ENCODE measurements around the gene PIK3R6. TPM values are rescaled to one million over a fixed set of nuclear protein-coding genes. Genes with fewer than 3 reads are reported as not detected.

PIK3R6 gene
- total RNA-seq, 4 donors from 2014 or later: 0.59 to 4.8 (median 1.7) TPM

DNA sequence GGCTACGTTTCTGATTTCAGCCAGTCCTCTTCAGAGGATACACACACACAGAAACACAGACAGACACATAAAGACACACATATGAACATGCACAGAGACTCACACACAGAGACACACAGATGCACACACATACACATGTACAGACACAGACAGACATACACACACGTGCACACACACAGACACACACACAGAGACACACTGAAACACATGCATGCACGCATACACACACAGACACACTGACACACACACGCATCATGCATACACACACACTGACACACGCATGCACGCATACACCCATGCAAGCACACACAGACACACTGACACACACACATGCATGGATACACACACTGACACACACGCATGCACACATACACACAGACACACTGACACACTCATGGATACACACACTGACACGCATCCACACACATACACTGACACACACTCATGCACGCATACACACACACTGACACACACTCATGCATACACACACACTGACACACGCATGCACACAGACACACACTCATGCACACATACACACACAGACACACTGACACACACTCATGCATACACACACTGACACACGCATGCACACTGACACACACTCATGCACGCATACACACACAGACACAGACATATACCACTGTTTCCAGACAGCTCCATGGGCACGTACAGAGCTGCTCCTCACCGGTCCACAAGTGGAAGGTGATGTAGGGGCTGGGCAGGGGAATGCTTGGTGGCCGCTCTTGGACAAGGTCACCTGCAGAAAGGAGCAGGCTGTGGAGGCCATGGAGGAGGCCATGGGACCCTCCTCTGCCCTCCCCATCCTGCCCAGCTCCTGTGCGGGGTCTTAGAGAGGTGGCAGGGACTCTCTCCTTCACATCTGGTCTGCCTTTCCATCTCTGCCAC is 38.2 kb downstream of the PIK3R6 start:
- 92% methylated on average over 16 of the region's 16 CpGs for WGBS, 2 donors
- no peaks in the 10 kb centered on the region for H3K27me3 ChIP-seq
- H3K4me3 ChIP-seq: no peak overlapping the region
- no peak overlapping the region for H3K27ac ChIP-seq
- H3K9me3 ChIP-seq: peaks cover 0 to 4% (median 0%) of the 10 kb centered on the region in 4 donors
- H3K4me1 ChIP-seq: no peaks in the 10 kb centered on the region
- TF ChIP-seq POLR2A (IDR thresholded peaks at IDR 0.05) (no peak), EP300 (IDR thresholded peaks at IDR 0.05) (no peak)
- TF ChIP-seq, protein P1, sequence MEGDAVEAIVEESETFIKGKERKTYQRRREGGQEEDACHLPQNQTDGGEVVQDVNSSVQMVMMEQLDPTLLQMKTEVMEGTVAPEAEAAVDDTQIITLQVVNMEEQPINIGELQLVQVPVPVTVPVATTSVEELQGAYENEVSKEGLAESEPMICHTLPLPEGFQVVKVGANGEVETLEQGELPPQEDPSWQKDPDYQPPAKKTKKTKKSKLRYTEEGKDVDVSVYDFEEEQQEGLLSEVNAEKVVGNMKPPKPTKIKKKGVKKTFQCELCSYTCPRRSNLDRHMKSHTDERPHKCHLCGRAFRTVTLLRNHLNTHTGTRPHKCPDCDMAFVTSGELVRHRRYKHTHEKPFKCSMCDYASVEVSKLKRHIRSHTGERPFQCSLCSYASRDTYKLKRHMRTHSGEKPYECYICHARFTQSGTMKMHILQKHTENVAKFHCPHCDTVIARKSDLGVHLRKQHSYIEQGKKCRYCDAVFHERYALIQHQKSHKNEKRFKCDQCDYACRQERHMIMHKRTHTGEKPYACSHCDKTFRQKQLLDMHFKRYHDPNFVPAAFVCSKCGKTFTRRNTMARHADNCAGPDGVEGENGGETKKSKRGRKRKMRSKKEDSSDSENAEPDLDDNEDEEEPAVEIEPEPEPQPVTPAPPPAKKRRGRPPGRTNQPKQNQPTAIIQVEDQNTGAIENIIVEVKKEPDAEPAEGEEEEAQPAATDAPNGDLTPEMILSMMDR (IDR thresholded peaks at IDR 0.05): no peak
- H3K36me3 ChIP-seq: no peaks in the 10 kb centered on the region
- no peak for DNase-seq (ENCODE audit: low spot score in 2 of 2)

DNA sequence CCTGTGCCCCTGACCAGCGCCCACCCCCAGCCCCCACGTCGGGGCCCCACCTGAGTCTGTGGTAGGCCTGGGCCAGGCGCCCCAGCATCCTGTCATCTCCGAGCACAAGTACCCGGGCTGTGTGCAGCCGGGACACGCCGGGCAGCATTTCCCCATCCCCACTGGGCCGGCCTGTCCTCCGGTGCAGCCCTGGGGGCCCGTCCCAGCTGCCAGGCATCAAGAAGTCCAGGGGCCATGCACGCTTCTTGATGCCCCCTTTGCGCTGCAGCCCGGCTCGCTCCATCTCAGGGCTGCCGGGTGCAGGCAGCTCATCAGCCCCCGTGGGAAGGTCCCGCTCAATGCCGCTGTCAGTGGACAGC is 39.0 kb downstream of the PIK3R6 start:
- Histone ChIP-seq H3K27ac (no peak overlapping the region), H3K4me1 (no peaks in the 10 kb centered on the region), H3K36me3 (no peaks in the 10 kb centered on the region), H3K27me3 (no peaks in the 10 kb centered on the region), H3K9me3 (peaks cover 0 to 8% (median 0%) of the 10 kb centered on the region in 4 donors), H3K4me3 (no peak overlapping the region)
- DNase-seq (ENCODE audit: low spot score in 2 of 2): no peak
- WGBS, 2 donors: 83 to 88% methylated on average over 12 to 15 of the region's 20 CpGs
- TF ChIP-seq EP300 (IDR thresholded peaks at IDR 0.05) (no peak), POLR2A (IDR thresholded peaks at IDR 0.05) (no peak)
- TF ChIP-seq, protein P1 (IDR thresholded peaks at IDR 0.05): no peak

DNA sequence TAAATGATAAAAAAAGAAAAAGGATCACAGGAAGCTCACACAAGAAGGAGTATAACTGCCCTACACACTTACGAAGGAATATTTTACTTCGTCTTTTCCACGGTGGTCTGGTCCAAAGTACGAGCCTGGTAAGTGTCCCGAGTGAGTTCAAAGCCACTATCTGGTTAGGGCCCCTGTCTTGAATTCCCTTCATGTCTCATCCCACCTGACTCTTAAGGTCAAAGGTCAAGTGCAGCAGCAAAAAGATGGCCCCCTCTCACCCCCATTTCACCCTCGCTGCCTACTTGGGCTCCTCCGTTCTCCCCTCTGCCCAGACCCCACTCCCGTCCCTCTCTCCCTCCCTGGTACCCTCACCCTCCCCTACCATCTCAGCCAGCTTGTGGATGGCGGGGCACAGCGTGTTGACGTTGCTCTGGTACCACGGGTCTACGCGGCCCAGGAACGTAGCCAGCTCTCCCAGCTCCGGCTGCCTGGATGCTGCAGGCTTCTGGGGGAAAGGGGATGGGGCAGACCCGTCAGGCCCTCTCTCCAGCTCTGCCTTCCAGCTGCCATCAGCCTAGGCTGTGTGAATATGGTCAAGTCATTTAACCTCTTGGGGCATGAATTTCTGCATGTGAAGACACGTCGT is 40.6 kb downstream of the PIK3R6 start:
- 79% methylated on average over 19 of the region's 19 CpGs for WGBS, 2 donors
- no peaks in the 10 kb centered on the region for H3K36me3 ChIP-seq
- no peak for DNase-seq (ENCODE audit: low spot score in 2 of 2)
- H3K9me3 ChIP-seq: peaks cover 0 to 8% (median 0%) of the 10 kb centered on the region in 4 donors
- no peaks in the 10 kb centered on the region for H3K4me1 ChIP-seq
- TF ChIP-seq, protein P1 (IDR thresholded peaks at IDR 0.05): no peak
- TF ChIP-seq POLR2A (IDR thresholded peaks at IDR 0.05) (no peak), EP300 (IDR thresholded peaks at IDR 0.05) (no peak)
- no peak overlapping the region for H3K27ac ChIP-seq
- H3K27me3 ChIP-seq: no peaks in the 10 kb centered on the region
- no peak overlapping the region for H3K4me3 ChIP-seq

DNA sequence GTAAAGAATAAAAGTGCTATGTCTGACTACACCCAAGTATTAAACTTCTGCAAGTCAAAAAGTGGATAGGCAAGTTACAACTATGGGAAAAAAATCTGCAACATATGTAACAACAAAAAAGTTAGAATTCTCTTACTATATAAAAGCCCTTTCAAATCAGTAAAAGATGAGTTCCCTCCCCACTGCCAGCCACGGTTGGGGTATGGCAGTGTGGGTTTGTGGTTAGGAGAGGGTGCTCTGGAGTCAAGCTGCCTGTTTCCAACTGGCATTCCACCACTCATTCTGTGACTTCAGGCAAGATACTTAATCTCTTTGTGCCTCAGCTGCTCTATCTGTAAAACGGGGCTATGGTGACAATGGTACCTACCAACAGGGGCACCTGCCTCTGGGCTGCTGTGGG is 41.7 kb downstream of the PIK3R6 start:
- TF ChIP-seq POLR2A (IDR thresholded peaks at IDR 0.05) (no peak), EP300 (IDR thresholded peaks at IDR 0.05) (no peak)
- TF ChIP-seq, protein P1 (IDR thresholded peaks at IDR 0.05): no peak
- H3K4me1 ChIP-seq: no peaks in the 10 kb centered on the region
- H3K9me3 ChIP-seq: peaks cover 0 to 8% (median 0%) of the 10 kb centered on the region in 4 donors
- no peaks in the 10 kb centered on the region for H3K27me3 ChIP-seq
- no peak overlapping the region for H3K4me3 ChIP-seq
- 72 to 76% methylated on average over 2 of the region's 2 CpGs for WGBS, 2 donors
- no peaks in the 10 kb centered on the region for H3K36me3 ChIP-seq
- no peak overlapping the region for H3K27ac ChIP-seq
- no peak for DNase-seq (ENCODE audit: low spot score in 2 of 2)

DNA sequence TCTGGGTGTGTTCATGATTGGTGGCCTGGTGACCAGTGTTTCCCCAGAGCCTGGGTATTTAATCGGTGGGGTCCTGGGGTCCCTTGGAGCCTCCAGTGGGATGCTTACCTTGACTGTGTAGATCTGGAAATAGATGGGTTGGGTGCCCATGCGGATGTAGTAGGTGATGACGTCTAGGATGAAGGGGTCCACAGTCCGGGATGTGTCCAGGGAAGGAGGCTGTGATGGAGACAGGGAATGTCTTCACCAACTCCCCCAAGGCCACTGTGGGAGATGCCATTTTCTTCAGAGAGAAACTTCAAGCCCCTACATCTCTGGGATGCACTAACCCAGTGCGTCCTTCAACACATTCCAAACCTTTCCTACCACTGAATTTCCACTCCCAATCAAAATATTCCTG is 44.2 kb downstream of the PIK3R6 start:
- Histone ChIP-seq H3K27me3 (no peaks in the 10 kb centered on the region), H3K4me3 (no peak overlapping the region), H3K9me3 (peaks cover 0 to 8% (median 0%) of the 10 kb centered on the region in 4 donors), H3K27ac (no peak overlapping the region), H3K36me3 (no peaks in the 10 kb centered on the region), H3K4me1 (no peaks in the 10 kb centered on the region)
- DNase-seq (ENCODE audit: low spot score in 2 of 2): no peak
- 90 to 95% methylated on average over 5 of the region's 5 CpGs for WGBS, 2 donors
- TF ChIP-seq POLR2A (IDR thresholded peaks at IDR 0.05): no peak
- TF ChIP-seq, protein P1 (IDR thresholded peaks at IDR 0.05): no peak
- no peak for TF ChIP-seq EP300 (IDR thresholded peaks at IDR 0.05)
